Measurements from ENCODE around the gene ATP2C2. TPM values are rescaled to one million over a fixed set of nuclear protein-coding genes. Genes with fewer than 3 reads are reported as not detected.

ATP2C2 gene
- total RNA-seq, 1 donor, result not detected

GRCh38 chr16:84464116-84464515 is 95.8 kb downstream of the ATP2C2 start:
- H3K79me2 ChIP-seq (ENCODE audit: insufficient read depth, low read length), result peaks cover 4% of the 10 kb centered on the region
- H2AFZ ChIP-seq (ENCODE audit: low read length), result no peak overlapping the region
- H3K4me3 ChIP-seq (ENCODE audit: insufficient read depth, low read length), result no peak overlapping the region
- no peak for DNase-seq (ENCODE audit: insufficient read length, low spot score, missing footprints)
- H3K27ac ChIP-seq (ENCODE audit: low read depth, low read length), result no peak overlapping the region
- H3K36me3 ChIP-seq (ENCODE audit: insufficient read depth, low read length), result peaks cover 41% of the 10 kb centered on the region
- H3K4me2 ChIP-seq (ENCODE audit: insufficient read depth, low read length), result no peak overlapping the region
- TF ChIP-seq, protein P1, sequence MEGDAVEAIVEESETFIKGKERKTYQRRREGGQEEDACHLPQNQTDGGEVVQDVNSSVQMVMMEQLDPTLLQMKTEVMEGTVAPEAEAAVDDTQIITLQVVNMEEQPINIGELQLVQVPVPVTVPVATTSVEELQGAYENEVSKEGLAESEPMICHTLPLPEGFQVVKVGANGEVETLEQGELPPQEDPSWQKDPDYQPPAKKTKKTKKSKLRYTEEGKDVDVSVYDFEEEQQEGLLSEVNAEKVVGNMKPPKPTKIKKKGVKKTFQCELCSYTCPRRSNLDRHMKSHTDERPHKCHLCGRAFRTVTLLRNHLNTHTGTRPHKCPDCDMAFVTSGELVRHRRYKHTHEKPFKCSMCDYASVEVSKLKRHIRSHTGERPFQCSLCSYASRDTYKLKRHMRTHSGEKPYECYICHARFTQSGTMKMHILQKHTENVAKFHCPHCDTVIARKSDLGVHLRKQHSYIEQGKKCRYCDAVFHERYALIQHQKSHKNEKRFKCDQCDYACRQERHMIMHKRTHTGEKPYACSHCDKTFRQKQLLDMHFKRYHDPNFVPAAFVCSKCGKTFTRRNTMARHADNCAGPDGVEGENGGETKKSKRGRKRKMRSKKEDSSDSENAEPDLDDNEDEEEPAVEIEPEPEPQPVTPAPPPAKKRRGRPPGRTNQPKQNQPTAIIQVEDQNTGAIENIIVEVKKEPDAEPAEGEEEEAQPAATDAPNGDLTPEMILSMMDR (IDR thresholded peaks at IDR 0.05; ENCODE audit: extremely low read depth, low read depth, low read length), result no peak
- H3K27me3 ChIP-seq (ENCODE audit: insufficient read depth, low read length), result no peaks in the 10 kb centered on the region
- peaks cover 10% of the 10 kb centered on the region for H4K20me1 ChIP-seq (ENCODE audit: insufficient read depth, low read length)
- H3K4me1 ChIP-seq (ENCODE audit: insufficient read depth, low read length), result no peaks in the 10 kb centered on the region
- H3K9me3 ChIP-seq (ENCODE audit: low read depth, low read length), result no peaks in the 10 kb centered on the region

DNA sequence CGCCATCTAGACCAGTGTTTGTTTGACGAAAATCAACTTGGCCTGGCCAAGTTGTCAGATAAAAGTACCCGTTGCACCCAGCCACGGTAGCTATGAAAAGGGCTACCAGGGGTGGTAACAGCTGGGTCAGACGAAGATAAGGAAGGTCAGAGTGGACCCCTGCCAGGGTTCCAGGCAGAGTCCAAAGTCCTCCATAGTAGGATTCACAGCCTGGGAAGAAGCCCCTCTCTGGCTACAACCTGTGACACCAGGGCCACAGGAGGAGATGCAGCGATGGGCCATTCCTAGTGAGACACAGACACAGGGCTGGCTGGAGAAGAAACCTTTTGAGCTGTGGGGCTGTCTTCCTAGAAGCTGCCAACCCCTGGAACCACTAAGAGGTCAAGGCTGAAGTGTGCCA is 96.8 kb downstream of the ATP2C2 start:
- no peak overlapping the region for H2AFZ ChIP-seq (ENCODE audit: low read length)
- no peaks in the 10 kb centered on the region for H3K9me3 ChIP-seq (ENCODE audit: low read depth, low read length)
- H3K36me3 ChIP-seq (ENCODE audit: insufficient read depth, low read length), result peaks cover 39% of the 10 kb centered on the region
- H4K20me1 ChIP-seq (ENCODE audit: insufficient read depth, low read length), result peaks cover 10% of the 10 kb centered on the region
- no peaks in the 10 kb centered on the region for H3K27me3 ChIP-seq (ENCODE audit: insufficient read depth, low read length)
- no peak overlapping the region for H3K4me2 ChIP-seq (ENCODE audit: insufficient read depth, low read length)
- no peak overlapping the region for H3K4me3 ChIP-seq (ENCODE audit: insufficient read depth, low read length)
- no peaks in the 10 kb centered on the region for H3K4me1 ChIP-seq (ENCODE audit: insufficient read depth, low read length)
- no peak overlapping the region for H3K27ac ChIP-seq (ENCODE audit: low read depth, low read length)
- no peak for DNase-seq (ENCODE audit: insufficient read length, low spot score, missing footprints)
- peaks cover 4% of the 10 kb centered on the region for H3K79me2 ChIP-seq (ENCODE audit: insufficient read depth, low read length)
- TF ChIP-seq, protein P1 (IDR thresholded peaks at IDR 0.05; ENCODE audit: extremely low read depth, low read depth, low read length), result no peak

DNA sequence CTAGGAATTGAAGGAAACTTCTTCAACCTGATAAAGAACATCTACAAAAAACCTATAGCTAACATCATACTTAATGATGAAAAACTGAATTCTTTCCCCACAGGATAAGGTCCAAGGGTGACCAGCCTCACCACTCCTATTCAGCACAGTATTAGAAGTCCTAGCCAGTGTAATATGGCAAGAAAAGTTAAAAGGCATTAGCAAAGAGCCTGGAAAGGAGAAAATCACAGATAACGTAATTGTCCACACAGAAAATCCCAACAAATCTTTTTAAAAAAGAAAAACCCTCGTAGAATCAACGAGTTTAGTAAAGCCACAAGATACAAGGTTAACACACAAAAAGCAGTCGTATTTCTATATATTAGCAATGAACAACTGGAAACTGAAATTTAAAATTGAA is 98.4 kb downstream of the ATP2C2 start:
- Histone ChIP-seq H3K4me2 (ENCODE audit: insufficient read depth, low read length) (no peak overlapping the region), H3K9me3 (ENCODE audit: low read depth, low read length) (no peaks in the 10 kb centered on the region), H4K20me1 (ENCODE audit: insufficient read depth, low read length) (peaks cover 10% of the 10 kb centered on the region), H3K4me1 (ENCODE audit: insufficient read depth, low read length) (no peaks in the 10 kb centered on the region), H3K36me3 (ENCODE audit: insufficient read depth, low read length) (peaks cover 33% of the 10 kb centered on the region), H3K79me2 (ENCODE audit: insufficient read depth, low read length) (peaks cover 9% of the 10 kb centered on the region), H3K27me3 (ENCODE audit: insufficient read depth, low read length) (no peaks in the 10 kb centered on the region), H3K4me3 (ENCODE audit: insufficient read depth, low read length) (no peak overlapping the region), H2AFZ (ENCODE audit: low read length) (no peak overlapping the region), H3K27ac (ENCODE audit: low read depth, low read length) (no peak overlapping the region)
- DNase-seq (ENCODE audit: insufficient read length, low spot score, missing footprints), result no peak
- TF ChIP-seq, protein P1 (IDR thresholded peaks at IDR 0.05; ENCODE audit: extremely low read depth, low read depth, low read length), result no peak

DNA sequence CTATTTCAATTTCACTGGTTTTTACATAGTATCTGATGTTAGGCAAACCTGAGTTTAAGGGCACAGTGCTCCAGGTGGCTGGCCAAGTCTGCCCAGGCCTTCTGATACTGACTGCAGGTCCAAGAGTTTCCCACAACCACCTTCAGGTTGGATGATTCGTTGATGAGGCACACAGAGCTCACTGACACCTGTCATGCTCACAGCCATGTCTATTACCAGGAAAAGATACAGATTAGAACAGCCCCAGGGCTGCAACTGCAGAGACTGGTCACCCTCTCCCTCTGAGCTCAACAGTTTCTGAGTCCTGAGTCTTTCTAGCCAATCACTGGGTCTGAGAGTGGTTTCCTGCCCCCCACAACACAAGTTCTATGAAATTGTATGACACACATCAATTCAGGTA is 98.9 kb downstream of the ATP2C2 start:
- H3K27ac ChIP-seq (ENCODE audit: low read depth, low read length), result no peak overlapping the region
- H3K9me3 ChIP-seq (ENCODE audit: low read depth, low read length), result no peaks in the 10 kb centered on the region
- no peak overlapping the region for H2AFZ ChIP-seq (ENCODE audit: low read length)
- TF ChIP-seq, protein P1 (IDR thresholded peaks at IDR 0.05; ENCODE audit: extremely low read depth, low read depth, low read length), result no peak
- H3K4me3 ChIP-seq (ENCODE audit: insufficient read depth, low read length), result no peak overlapping the region
- peaks cover 31% of the 10 kb centered on the region for H3K36me3 ChIP-seq (ENCODE audit: insufficient read depth, low read length)
- no peak overlapping the region for H3K4me2 ChIP-seq (ENCODE audit: insufficient read depth, low read length)
- no peaks in the 10 kb centered on the region for H3K27me3 ChIP-seq (ENCODE audit: insufficient read depth, low read length)
- H3K4me1 ChIP-seq (ENCODE audit: insufficient read depth, low read length), result no peaks in the 10 kb centered on the region
- DNase-seq (ENCODE audit: insufficient read length, low spot score, missing footprints), result no peak
- H3K79me2 ChIP-seq (ENCODE audit: insufficient read depth, low read length), result peaks cover 14% of the 10 kb centered on the region
- peaks cover 10% of the 10 kb centered on the region for H4K20me1 ChIP-seq (ENCODE audit: insufficient read depth, low read length)

Data from osteoblast (primary cell).